Liver (tissue), 9 donors: ENCODE results near the gene HHIPL1. TPM values are rescaled to one million over a fixed set of nuclear protein-coding genes. Genes with fewer than 3 reads are reported as not detected.
A peak's percentile ranks its signal among the peaks of the same experiment; 100 is the strongest.

Experiments
- DNase-seq: peaks from one replicate; pipeline ENCODE4 v3.0.0-alpha.2; 2017; ENCODE audit warnings: low spot score
- H3K27ac ChIP-seq, 2 donors: one replicate each; pipeline ENCODE4 v1.7.0; 2013; ENCODE audit warnings: inconsistent platforms in 2 of 2, low read length in 2 of 2, control low read depth in 1 of 2, low read depth in 1 of 2, mild to moderate bottlenecking in 1 of 2
- H3K27me3 ChIP-seq, 4 donors: one replicate each; pipeline versions ENCODE4 v1.6.1 to v1.7.0; 2013; ENCODE audit warnings: low read length in 3 of 4, inconsistent platforms in 1 of 4, mild to moderate bottlenecking in 1 of 4, moderate library complexity in 1 of 4; ENCODE audit not compliant: control insufficient read depth in 4 of 4, insufficient read depth in 4 of 4
- H3K36me3 ChIP-seq, 4 donors: one replicate each; pipeline versions ENCODE4 v1.6.1 to v1.7.0; 2013; ENCODE audit warnings: low read length in 3 of 4, mild to moderate bottlenecking in 3 of 4, low read depth in 1 of 4, moderate library complexity in 1 of 4; ENCODE audit not compliant: control insufficient read depth in 4 of 4, insufficient read depth in 3 of 4
- H3K4me1 ChIP-seq, 4 donors: one replicate each; pipeline versions ENCODE4 v1.6.1 to v1.7.0; 2013; ENCODE audit warnings: low read length in 3 of 4, mild to moderate bottlenecking in 3 of 4, moderate library complexity in 1 of 4; ENCODE audit not compliant: control insufficient read depth in 4 of 4, insufficient read depth in 4 of 4
- H3K4me3 ChIP-seq, 3 donors: one replicate each; pipeline versions ENCODE4 v1.6.1 to v1.7.0; 2013; ENCODE audit warnings: low read length in 3 of 3, control low read depth in 1 of 3, low read depth in 1 of 3, mild to moderate bottlenecking in 1 of 3
- H3K9ac ChIP-seq, 2 donors: one replicate each; pipeline ENCODE4 v1.7.0; 2013; ENCODE audit warnings: low read length in 2 of 2, mild to moderate bottlenecking in 2 of 2, moderate library complexity in 2 of 2, control low read depth in 1 of 2, low read depth in 1 of 2
- H3K9me3 ChIP-seq, 4 donors: one replicate each; pipeline versions ENCODE4 v1.6.1 to v1.7.0; 2013; ENCODE audit warnings: low read length in 3 of 4; ENCODE audit not compliant: control insufficient read depth in 4 of 4
- EGR1 ChIP-seq, 2 donors: IDR thresholded peaks; 2 replicates each; pipeline ENCODE4 v1.6.1; 2016 to 2018; ENCODE audit warnings: antibody characterized with exemption in 2 of 2, low read depth in 2 of 2
- FOXA1 ChIP-seq: IDR thresholded peaks from 2 replicates; pipeline ENCODE4 v1.6.1; 2016; ENCODE audit warnings: antibody characterized with exemption
- GABPA ChIP-seq, 2 donors: IDR thresholded peaks in 1 of 2; conservative IDR thresholded peaks in 1 of 2; 2 replicates each; pipeline ENCODE4 v1.6.1; 2016; ENCODE audit warnings: antibody characterized with exemption in 2 of 2, mild to moderate bottlenecking in 1 of 2, moderate library complexity in 1 of 2
- HNF4A ChIP-seq, 2 donors: conservative IDR thresholded peaks; 2 replicates each; pipeline ENCODE4 v1.6.1; 2016; ENCODE audit warnings: antibody characterized with exemption in 2 of 2, mild to moderate bottlenecking in 2 of 2
- HNF4G ChIP-seq: IDR thresholded peaks from 2 replicates; pipeline ENCODE4 v1.6.1; 2016; ENCODE audit warnings: antibody characterized with exemption
- JUND ChIP-seq, 2 donors: IDR thresholded peaks; 2 replicates each; pipeline ENCODE4 v1.6.1; 2016; ENCODE audit warnings: antibody characterized with exemption in 2 of 2
- NR2F2 ChIP-seq: IDR thresholded peaks from 2 replicates; pipeline ENCODE4 v1.6.1; 2016; ENCODE audit warnings: antibody characterized with exemption
- RXRA ChIP-seq, 2 donors: IDR thresholded peaks; 2 replicates each; pipeline ENCODE4 v1.6.1; 2017 to 2018; ENCODE audit warnings: antibody characterized with exemption in 2 of 2, mild to moderate bottlenecking in 1 of 2
- SP1 ChIP-seq: IDR thresholded peaks from 2 replicates; pipeline ENCODE4 v1.6.1; 2018; ENCODE audit warnings: antibody characterized with exemption, mild to moderate bottlenecking
- TAF1 ChIP-seq: conservative IDR thresholded peaks from 2 replicates; pipeline ENCODE4 v1.6.1; 2016; ENCODE audit warnings: antibody characterized with exemption, mild to moderate bottlenecking
- YY1 ChIP-seq: IDR thresholded peaks from 2 replicates; pipeline ENCODE4 v1.6.1; 2016; ENCODE audit warnings: antibody characterized with exemption, mild to moderate bottlenecking
- WGBS: extraction: QIAGEN DNeasy Blood & Tissue Kit; methylation state at CpG from one replicate; pipeline ENCODE4 v1.1.7; 2013; 5-methylcytosine and 5-hydroxymethylcytosine counted together
- polyA plus RNA-seq, 2 donors: library from polyadenylated mRNA; stranded (reverse) in 1 of 2; unstranded in 1 of 2; fragments of 200-250 nt in 1 of 2; fragments of >200 nt in 1 of 2; fragmentation: Nextera tagmentation in 1 of 2; extraction: Ambion mirVana in 1 of 2; gene quantifications; one replicate each; pipeline versions ENCODE4 v1.2.1 to v1.2.3, GENCODE V29; 2013 to 2015
- total RNA-seq, 2 donors: library from RNA; depleted of rRNA; stranded (reverse); fragments of >200 nt; gene quantifications; one replicate each; pipeline ENCODE4 v1.2.3, GENCODE V29; 2014
- TF ChIP-seq, protein P1 (sequence below): fragments of 150-350 bp; IDR thresholded peaks from 2 replicates; pipeline ENCODE4 v1.5.1; 2017; ENCODE audit warnings: improper control_type of control experiment, low read depth, low read length; ENCODE audit not compliant: missing input control
- TF ChIP-seq, protein P2 (sequence below): IDR thresholded peaks from 2 replicates; pipeline ENCODE4 v1.6.1; 2016; ENCODE audit warnings: antibody characterized with exemption
- TF ChIP-seq, protein P3 (sequence below): IDR thresholded peaks from 2 replicates; pipeline ENCODE4 v1.6.1; 2016; ENCODE audit warnings: antibody characterized with exemption
- donor health status: healthy.
- donor health status: healthy.
- donor health status: healthy.
- donor health status: healthy.
- donor health status: healthy.

The HHIPL1 gene
- total and polyA plus RNA-seq, 4 donors, result 0.96 to 1.7 (median 1.0) TPM

DNA sequence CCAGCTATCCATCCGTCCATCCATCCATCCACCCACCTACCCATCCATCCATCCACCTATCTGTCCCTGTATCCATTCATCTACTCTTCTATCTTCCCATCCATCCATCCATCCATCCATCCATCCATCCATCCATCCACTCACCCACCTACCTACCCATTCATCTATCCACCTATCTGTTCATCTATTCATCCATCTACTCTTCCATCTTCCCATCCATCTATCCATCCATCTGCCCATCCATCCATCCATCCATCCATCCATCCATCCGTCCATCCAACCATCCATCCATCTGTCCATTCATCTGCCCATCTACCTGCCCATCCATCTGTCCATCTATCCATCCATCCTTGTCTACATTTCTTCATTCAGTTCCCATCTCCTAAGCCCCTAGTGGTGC lies 17.8 kb upstream of the HHIPL1 start (continued):
- TF ChIP-seq, protein P1, sequence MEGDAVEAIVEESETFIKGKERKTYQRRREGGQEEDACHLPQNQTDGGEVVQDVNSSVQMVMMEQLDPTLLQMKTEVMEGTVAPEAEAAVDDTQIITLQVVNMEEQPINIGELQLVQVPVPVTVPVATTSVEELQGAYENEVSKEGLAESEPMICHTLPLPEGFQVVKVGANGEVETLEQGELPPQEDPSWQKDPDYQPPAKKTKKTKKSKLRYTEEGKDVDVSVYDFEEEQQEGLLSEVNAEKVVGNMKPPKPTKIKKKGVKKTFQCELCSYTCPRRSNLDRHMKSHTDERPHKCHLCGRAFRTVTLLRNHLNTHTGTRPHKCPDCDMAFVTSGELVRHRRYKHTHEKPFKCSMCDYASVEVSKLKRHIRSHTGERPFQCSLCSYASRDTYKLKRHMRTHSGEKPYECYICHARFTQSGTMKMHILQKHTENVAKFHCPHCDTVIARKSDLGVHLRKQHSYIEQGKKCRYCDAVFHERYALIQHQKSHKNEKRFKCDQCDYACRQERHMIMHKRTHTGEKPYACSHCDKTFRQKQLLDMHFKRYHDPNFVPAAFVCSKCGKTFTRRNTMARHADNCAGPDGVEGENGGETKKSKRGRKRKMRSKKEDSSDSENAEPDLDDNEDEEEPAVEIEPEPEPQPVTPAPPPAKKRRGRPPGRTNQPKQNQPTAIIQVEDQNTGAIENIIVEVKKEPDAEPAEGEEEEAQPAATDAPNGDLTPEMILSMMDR, result no peak
- TF ChIP-seq, protein P2, sequence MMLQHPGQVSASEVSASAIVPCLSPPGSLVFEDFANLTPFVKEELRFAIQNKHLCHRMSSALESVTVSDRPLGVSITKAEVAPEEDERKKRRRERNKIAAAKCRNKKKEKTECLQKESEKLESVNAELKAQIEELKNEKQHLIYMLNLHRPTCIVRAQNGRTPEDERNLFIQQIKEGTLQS, result no peak
- no peak for TF ChIP-seq YY1
- TF ChIP-seq, protein P3, sequence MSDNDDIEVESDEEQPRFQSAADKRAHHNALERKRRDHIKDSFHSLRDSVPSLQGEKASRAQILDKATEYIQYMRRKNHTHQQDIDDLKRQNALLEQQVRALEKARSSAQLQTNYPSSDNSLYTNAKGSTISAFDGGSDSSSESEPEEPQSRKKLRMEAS, result no peak
- TF ChIP-seq FOXA1, result no peak
- TF ChIP-seq RXRA (IDR thresholded peaks at IDR 0.05), result no peak
- TF ChIP-seq GABPA (IDR thresholded peaks at IDR 0.05 in 1 of 2, conservative IDR thresholded peaks at IDR 0.05 in 1 of 2), result no peak

DNA sequence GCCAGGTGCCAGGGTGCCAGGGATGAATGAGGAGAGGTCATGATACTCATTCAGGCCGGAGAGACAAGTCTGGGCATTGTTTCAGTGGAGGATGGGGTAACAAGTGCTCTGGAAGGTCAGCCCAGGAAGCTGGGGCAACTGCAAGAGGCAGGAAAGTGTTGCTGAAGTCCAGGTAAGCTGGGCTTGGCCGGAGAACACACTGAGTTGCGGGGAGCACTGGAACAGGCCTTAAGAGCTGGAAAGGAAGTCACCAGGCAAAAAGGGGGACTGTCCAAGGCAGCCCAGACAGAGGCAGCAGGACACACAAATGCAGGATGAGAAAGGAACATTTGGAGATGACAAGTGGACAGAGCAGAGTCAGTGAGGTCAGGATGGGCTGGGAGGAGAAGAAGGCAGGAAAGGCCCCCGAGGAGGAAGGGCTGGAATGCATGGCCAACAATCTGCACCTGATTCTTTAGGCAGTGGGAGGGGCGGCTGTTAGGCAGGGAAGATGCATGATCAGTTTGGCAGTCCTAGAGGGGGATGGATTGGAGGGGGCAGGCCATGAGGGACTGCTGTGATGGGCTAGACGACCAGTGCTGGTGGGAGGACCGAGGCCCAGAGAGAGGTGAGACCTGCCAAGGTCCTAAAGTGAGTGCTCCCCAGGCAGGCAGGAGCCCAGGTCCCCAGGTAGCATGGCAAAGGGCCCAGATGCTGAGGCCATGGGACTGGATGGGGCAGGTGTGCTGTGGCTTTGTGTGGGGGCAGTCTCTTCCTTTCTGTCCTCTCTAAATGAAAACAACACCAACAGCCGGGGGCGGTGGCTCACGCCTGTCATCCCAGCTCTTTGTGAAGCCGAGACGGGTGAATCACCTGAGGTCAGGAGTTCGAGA lies 17.2 kb upstream of the HHIPL1 start:
- Histone ChIP-seq H3K4me1 (peaks cover 2 to 8% (median 4%) of the 10 kb centered on the region in 4 donors), H3K36me3 (no peaks in the 10 kb centered on the region), H3K9ac (no peak overlapping the region), H3K9me3 (no peaks in the 10 kb centered on the region), H3K27me3 (no peaks in the 10 kb centered on the region), H3K27ac (no peak overlapping the region), H3K4me3 (no peak overlapping the region)
- DNase-seq, result no peak
- WGBS, result 86% methylated on average over 13 of the region's 13 CpGs
- no peak for TF ChIP-seq SP1
- TF ChIP-seq FOXA1, result no peak
- no peak for TF ChIP-seq YY1
- TF ChIP-seq, protein P1, result no peak
- TF ChIP-seq GABPA (IDR thresholded peaks at IDR 0.05 in 1 of 2, conservative IDR thresholded peaks at IDR 0.05 in 1 of 2), result no peak
- TF ChIP-seq HNF4A (conservative IDR thresholded peaks at IDR 0.05), result no peak
- TF ChIP-seq, protein P3, result no peak
- TF ChIP-seq TAF1, result no peak
- no peak for TF ChIP-seq HNF4G
- no peak for TF ChIP-seq JUND (IDR thresholded peaks at IDR 0.05)

DNA sequence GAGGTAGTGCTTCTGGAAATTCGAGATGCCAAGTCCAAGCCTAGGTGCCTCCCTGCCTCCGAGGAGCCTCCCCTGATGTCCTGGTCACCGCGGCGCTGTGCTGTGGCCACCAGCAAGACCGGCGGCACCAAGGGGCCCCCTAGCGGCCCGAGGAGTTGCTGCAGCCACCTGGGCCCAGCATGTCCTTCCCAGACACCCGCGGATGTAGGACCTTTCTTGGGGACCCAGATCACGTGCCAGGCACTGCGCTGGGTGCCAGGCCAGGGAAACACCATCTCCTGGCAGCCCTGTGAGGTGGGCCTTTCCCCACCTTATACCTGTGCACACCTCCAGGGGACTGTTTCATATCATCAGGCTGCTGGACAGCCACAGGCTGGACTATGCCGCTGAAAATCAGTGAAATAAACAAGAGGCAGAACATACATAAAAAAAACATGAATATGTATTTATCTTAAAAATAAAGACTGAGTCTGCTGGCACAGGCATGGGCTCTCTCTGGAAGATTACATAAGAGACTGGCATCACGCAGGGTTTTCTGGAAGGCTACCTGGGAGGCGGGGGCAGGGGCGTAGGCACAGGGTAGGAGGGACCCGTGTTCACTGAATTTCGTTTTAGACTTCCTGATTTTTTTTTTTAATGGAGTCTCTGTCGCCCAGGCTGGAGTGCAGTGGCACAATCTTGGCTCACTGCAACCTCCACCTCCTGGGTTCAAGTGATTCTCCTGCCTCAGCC lies 15.9 kb upstream of the HHIPL1 start:
- no peaks in the 10 kb centered on the region for H3K27me3 ChIP-seq
- H3K27ac ChIP-seq, result no peak overlapping the region
- H3K4me1 ChIP-seq, result peaks cover 2 to 8% (median 4%) of the 10 kb centered on the region in 4 donors
- 19% methylated on average over 20 of the region's 20 CpGs for WGBS
- no peak overlapping the region for H3K9ac ChIP-seq
- H3K36me3 ChIP-seq, result no peaks in the 10 kb centered on the region
- no peaks in the 10 kb centered on the region for H3K9me3 ChIP-seq
- DNase-seq, result peak; percentile 73
- no peak overlapping the region for H3K4me3 ChIP-seq
- no peak for TF ChIP-seq EGR1 (IDR thresholded peaks at IDR 0.05; ENCODE audit: low read depth in 2 of 2)
- TF ChIP-seq, protein P2, result no peak
- TF ChIP-seq, protein P1, result peak; percentile 93
- TF ChIP-seq RXRA (IDR thresholded peaks at IDR 0.05), result no peak
- TF ChIP-seq HNF4G, result no peak
- TF ChIP-seq TAF1, result no peak
- TF ChIP-seq NR2F2, result no peak
